G401 (cell line): ENCODE results near the gene PON1. TPM values are rescaled to one million over a fixed set of nuclear protein-coding genes. Genes with fewer than 3 reads are reported as not detected.

Experiments used
- DNase-seq: peaks from one replicate; pipeline ENCODE4 v3.0.0-alpha.2; 2015; ENCODE audit warnings: low spot score
- in situ Hi-C: cut with HindIII; loops from 2 replicates; pipeline ENCODE4 v1.10.0; 2016; ENCODE audit warnings: low sequenced_read_pairs, mixed read lengths
- total RNA-seq: library from RNA; depleted of rRNA; stranded (reverse); fragments of >200 nt; shearing (Covaris generic); gene quantifications from 2 replicates; pipeline ENCODE4 v1.2.3, GENCODE V29; 2014; rRNA removed

Gene PON1
- not detected in 2 replicates for total RNA-seq

DNA sequence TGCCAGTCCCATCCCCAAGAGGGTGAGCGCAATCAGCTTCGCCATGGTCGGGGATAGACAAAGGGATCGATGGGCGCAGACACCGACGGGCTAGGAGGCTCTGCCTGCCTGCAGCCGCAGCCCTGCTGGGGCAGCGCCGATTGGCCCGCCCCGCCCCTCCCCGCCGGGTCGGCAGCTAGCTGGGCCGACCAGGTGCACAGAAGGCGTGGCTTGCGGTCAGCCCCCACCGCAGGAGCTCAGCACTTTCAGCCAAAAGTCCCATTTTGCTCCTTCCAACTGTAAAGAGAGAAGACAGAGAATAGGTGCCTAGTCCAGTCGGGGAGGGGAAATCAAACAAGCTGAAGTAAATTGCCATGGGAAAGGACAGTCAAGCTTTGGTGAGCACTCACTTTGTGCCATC lies at the start of gene PON1:
Gene PON1 (minus strand): TSS at position 102 of the 400 bp plus-strand sequence. CDS start 57 bp downstream, at position 45.
- in situ Hi-C loops: no loop called here
- DNase-seq: no peak

GRCh38 chr7:95373323-95373722 lies 49.0 kb upstream of the PON1 start:
- in situ Hi-C loops: no loop called here
- DNase-seq: no peak

DNA sequence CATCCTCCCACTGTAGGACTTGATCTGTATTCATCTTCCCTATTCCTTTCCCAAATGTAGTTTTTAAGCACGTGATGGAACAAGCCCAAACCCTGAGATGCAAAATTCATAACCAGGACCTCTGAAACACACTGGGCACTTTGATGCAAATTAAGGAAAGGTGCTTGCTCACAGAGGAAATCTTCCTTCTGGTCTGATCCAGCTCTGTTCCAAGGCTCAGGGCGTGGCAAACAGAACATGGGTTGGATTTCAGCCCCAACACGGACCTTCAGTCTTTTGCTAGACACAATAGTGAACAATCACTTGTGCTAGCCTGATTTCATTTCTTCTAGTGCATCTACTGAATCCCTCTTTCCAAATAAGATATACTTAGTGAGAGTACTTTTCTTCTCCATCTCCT lies 43.9 kb upstream of the PON1 start:
- in situ Hi-C loops: no loop called here
- no peak for DNase-seq

GRCh38 chr7:95367606-95368005 lies 43.3 kb upstream of the PON1 start:
- in situ Hi-C loops: no loop called here
- no peak for DNase-seq

GRCh38 chr7:95365151-95365550 lies 40.8 kb upstream of the PON1 start:
- in situ Hi-C loops: no loop called here
- DNase-seq: no peak

DNA sequence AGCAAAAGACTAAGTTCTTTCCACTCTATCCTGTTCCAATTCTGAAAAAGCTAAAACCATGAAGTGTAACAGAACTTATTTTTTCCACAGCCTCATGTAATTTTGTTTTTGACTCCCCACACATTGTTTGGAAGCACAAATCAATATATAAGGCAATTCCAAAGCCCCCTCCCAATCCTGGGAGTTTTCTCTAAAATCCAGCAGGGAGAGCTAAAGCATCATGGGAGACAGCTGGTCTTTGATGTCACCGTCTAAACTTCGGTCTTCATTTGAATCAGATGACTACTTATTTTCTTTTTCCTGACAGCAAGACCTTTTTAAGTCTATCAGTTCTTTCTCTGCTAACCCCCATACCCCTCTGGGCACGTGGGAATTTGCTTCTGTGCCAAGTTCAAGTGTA lies 33.3 kb upstream of the PON1 start:
- in situ Hi-C loops: no loop called here

GRCh38 chr7:95342642-95343307 lies 18.4 kb upstream of the PON1 start:
- DNase-seq: no peak
- in situ Hi-C loops: no loop called here

More for the DNA sequence above, 33.3 kb upstream of the PON1 start:
- no peak for DNase-seq

DNA sequence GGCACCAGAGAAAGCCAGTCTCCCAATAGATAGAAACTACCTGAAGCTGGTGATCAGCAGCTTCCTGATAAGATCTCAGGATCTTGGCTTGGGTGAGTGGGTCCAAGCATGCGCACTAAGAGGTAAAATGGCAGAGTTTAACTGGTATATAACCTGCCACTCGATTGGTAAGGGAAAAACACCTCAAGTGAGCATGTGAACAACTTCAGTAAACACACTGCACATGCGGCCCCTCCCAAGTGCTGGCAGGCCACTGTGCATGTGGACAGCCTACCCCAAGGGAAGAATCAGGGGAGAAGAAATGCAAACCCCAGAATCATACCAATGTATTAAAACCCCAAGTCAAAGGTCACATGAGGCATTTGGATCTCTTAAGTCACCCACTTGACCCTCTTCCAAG lies 17.7 kb upstream of the PON1 start:
- in situ Hi-C loops: no loop called here

DNA sequence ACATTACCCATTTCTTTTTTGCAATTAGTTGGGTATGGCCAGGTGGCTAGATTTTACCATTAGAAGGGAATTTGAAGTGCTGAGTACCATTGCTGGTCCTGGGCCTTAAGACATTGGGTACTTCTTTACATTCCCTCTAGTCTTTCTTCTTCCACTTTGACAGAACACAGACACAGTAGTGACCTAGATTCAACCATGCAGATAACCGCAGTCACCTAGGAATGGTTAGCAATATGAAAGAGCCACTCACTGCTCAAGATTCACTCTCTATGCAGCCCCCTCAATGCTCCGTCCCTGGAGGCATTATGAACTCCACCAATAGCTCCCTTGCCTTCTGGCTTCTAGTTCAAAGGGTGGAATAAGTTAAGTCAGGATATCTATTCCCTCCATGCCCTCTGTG lies 16.2 kb upstream of the PON1 start:
- in situ Hi-C loops: no loop called here
- no peak for DNase-seq

More for the DNA sequence above, 17.7 kb upstream of the PON1 start:
- DNase-seq: no peak

DNA sequence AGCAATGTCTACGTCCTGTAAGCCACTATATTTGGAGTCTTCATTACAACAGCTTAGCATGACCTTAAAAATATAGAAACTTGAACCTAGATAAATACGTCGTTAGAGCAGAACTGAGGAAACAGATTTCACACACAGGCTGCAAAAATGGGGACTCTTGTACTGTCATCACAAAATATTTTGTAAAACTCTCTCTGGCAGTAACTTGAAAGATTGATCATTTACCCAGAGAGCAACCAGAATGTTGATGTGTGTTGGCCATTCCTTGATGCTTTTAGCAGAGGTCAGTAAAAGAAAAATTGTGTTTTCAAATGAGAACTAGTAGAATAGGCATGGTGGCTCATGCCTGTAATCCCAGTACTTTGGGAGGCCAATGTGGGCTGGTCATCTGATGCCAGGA lies 14.5 kb upstream of the PON1 start:
- no peak for DNase-seq
- in situ Hi-C loops: no loop called here

- DNase-seq: no peak
- in situ Hi-C loops: no loop called here
These were observed 10.8 kb upstream of the PON1 start for GRCh38 chr7:95335093-95335492.

DNA sequence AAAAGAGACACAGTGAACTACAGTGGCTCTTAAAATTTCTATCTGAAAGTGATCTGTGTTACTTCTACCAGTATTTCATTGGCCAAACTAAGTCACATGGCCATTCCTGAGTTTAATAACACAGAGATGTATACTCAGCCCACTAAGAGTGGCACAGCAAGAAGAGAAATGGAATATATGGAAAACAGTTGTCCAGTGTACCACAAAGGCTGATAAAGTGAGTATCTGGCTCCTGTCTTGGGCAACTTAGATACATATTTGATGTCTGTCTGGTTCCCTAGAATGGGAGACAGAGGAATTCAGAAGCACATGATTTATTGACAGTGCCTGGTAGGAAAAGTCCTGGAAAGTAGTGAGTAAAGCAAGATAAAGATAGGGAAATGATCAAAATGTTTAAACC lies 10.1 kb upstream of the PON1 start:
- in situ Hi-C loops: no loop called here
- no peak for DNase-seq

DNA sequence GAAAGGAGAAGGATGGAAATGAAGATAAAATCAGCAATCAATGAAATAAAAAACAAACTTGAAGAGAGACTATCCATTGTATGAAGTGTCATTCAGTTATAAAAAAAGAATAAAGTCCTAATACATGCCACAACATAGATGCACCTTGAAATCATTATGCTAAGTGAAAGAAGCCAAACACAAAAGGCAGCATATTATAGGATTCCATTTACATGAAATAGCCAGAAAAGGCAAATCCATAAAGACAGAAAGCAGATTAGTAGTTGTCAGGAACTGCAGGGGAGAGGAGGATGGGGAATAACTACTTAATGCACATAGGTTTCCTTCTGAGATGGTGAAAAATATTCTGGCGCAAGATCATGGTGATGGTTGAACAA lies 6.6 kb upstream of the PON1 start:
- no peak for DNase-seq
- in situ Hi-C loops: no loop called here

DNA sequence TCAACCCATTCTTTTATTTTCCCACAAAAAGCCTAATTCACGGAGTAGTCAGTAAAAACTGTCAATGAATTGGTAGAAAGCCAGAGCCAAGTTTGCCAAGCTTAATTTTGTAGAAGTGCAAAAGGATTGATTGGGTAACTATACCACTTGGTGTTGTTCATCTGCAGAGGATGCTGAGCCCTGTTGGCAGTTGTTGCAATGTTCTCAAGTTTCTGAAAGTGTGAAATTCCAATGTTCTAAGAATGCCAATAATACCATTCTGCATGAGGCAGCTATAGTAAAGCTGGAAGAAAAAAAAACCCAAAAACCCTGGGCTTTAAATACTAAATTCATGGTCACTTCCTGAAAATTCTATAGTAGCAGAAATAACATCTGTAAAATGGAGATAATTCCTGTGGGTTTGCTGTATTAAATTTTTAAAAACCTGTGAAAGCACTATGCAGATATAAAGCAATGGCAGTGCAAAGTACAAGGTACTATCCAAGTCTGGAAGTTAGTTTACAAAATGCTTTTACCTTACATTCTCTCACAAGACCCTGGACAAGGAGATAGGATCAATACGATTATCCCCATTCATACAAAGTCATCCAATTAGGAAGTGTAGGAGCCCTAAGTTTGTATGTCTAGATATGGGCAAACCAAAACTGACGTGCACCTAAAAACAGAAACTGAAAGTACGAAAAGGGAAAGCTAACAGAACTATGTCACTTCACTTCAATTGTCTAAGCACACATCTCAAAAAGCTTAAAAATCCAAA lies 6.0 kb upstream of the PON1 start:
- in situ Hi-C loops: no loop called here
- DNase-seq: no peak

GRCh38 chr7:95327356-95327755 lies 3.0 kb upstream of the PON1 start:
- in situ Hi-C loops: no loop called here
- DNase-seq: no peak

GRCh38 chr7:95323410-95324129 lies 762 bp downstream of the PON1 start:
- no peak for DNase-seq
- in situ Hi-C loops: no loop called here

GRCh38 chr7:95322854-95323253 lies 1.5 kb downstream of the PON1 start:
- in situ Hi-C loops: no loop called here
- no peak for DNase-seq

DNA sequence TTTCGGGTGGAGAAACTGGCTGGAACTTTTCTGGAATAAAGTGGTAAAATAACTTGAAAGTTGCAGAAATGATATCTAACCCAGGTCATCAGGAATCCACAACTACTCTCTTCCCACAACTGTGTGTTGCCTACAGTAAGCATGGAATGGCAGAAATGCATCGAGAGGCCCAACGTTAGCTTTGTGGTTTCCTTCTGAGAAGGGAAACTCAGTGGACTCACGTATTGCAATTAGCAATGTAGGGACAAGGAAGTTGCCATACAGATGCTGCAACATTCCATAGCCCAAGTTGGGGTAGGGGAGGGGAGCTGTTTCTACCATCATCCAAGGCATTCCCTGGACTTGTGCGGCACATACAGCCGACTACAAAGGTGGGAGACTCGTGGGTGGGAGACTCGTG lies 1.9 kb downstream of the PON1 start:
- in situ Hi-C loops: no loop called here
- DNase-seq: no peak

GRCh38 chr7:95321720-95322119 lies 2.6 kb downstream of the PON1 start:
- DNase-seq: no peak
- in situ Hi-C loops: no loop called here

- in situ Hi-C loops: no loop called here
- no peak for DNase-seq
These were observed 3.7 kb downstream of the PON1 start for GRCh38 chr7:95320651-95321050.
